ENCODE measurements around the gene ZBTB33. TPM values are rescaled to one million over a fixed set of nuclear protein-coding genes. Genes with fewer than 3 reads are reported as not detected.

ZBTB33 gene
- polyA plus RNA-seq, 1 experiment = 9.0 TPM

GRCh38 chrX:120213438-120214265 is 37.0 kb upstream of the ZBTB33 start:
- peak; percentile 2 for DNase-seq (ENCODE audit: low read depth, low spot score)
- TF ChIP-seq, protein P1, sequence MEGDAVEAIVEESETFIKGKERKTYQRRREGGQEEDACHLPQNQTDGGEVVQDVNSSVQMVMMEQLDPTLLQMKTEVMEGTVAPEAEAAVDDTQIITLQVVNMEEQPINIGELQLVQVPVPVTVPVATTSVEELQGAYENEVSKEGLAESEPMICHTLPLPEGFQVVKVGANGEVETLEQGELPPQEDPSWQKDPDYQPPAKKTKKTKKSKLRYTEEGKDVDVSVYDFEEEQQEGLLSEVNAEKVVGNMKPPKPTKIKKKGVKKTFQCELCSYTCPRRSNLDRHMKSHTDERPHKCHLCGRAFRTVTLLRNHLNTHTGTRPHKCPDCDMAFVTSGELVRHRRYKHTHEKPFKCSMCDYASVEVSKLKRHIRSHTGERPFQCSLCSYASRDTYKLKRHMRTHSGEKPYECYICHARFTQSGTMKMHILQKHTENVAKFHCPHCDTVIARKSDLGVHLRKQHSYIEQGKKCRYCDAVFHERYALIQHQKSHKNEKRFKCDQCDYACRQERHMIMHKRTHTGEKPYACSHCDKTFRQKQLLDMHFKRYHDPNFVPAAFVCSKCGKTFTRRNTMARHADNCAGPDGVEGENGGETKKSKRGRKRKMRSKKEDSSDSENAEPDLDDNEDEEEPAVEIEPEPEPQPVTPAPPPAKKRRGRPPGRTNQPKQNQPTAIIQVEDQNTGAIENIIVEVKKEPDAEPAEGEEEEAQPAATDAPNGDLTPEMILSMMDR (IDR thresholded peaks at IDR 0.05; ENCODE audit: low read depth, low read length) = peak; percentile 79
- Histone ChIP-seq H3K27ac (ENCODE audit: low read depth, low read length) (no peak overlapping the region), H3K4me3 (ENCODE audit: low read depth, low read length) (no peak overlapping the region), H3K9me3 (ENCODE audit: control insufficient read depth, insufficient read depth, low read length) (no peaks in the 10 kb centered on the region), H3K27me3 (ENCODE audit: control insufficient read depth, insufficient read depth, low read length) (no peaks in the 10 kb centered on the region)
- CTCF ChIA-PET = interaction anchor here (0.6 to 2.9 kb wide), 21 partner anchors 9 to 300 kb away, joined by 3 to 19 read pairs (median 4); partner anchors contain the start of gene ZBTB33
- POLR2A ChIA-PET = no interaction called here

GRCh38 chrX:120223374-120223773 is 27.2 kb upstream of the ZBTB33 start:
- Histone ChIP-seq H3K4me3 (ENCODE audit: low read depth, low read length) (no peak overlapping the region), H3K27ac (ENCODE audit: low read depth, low read length) (no peak overlapping the region), H3K27me3 (ENCODE audit: control insufficient read depth, insufficient read depth, low read length) (no peaks in the 10 kb centered on the region), H3K9me3 (ENCODE audit: control insufficient read depth, insufficient read depth, low read length) (no peaks in the 10 kb centered on the region)
- POLR2A ChIA-PET = no interaction called here
- no peak for DNase-seq (ENCODE audit: low read depth, low spot score)
- CTCF ChIA-PET = no interaction called here
- TF ChIP-seq, protein P1 (IDR thresholded peaks at IDR 0.05; ENCODE audit: low read depth, low read length) = no peak

- ChIA-PET CTCF (no interaction called here), POLR2A (no interaction called here)
- H3K27me3 ChIP-seq (ENCODE audit: control insufficient read depth, insufficient read depth, low read length) = no peaks in the 10 kb centered on the region
- H3K27ac ChIP-seq (ENCODE audit: low read depth, low read length) = no peak overlapping the region
- TF ChIP-seq, protein P1 (IDR thresholded peaks at IDR 0.05; ENCODE audit: low read depth, low read length) = no peak
- H3K4me3 ChIP-seq (ENCODE audit: low read depth, low read length) = no peak overlapping the region
- no peaks in the 10 kb centered on the region for H3K9me3 ChIP-seq (ENCODE audit: control insufficient read depth, insufficient read depth, low read length)
- no peak for DNase-seq (ENCODE audit: low read depth, low spot score)
Measured at GRCh38 chrX:120224388-120224787, 26.2 kb upstream of the ZBTB33 start.

- no peaks in the 10 kb centered on the region for H3K27me3 ChIP-seq (ENCODE audit: control insufficient read depth, insufficient read depth, low read length)
- H3K9me3 ChIP-seq (ENCODE audit: control insufficient read depth, insufficient read depth, low read length) = no peaks in the 10 kb centered on the region
- POLR2A ChIA-PET = no interaction called here
- CTCF ChIA-PET = interaction anchor here (3.5 kb wide), 1 partner anchor 15 kb away, joined by 19 read pairs; no protein-coding TSS in a partner anchor
- TF ChIP-seq, protein P1 (IDR thresholded peaks at IDR 0.05; ENCODE audit: low read depth, low read length) = no peak
- DNase-seq (ENCODE audit: low read depth, low spot score) = no peak
- no peak overlapping the region for H3K4me3 ChIP-seq (ENCODE audit: low read depth, low read length)
- no peak overlapping the region for H3K27ac ChIP-seq (ENCODE audit: low read depth, low read length)
Measured at GRCh38 chrX:120228187-120228908, 22.3 kb upstream of the ZBTB33 start.

DNA sequence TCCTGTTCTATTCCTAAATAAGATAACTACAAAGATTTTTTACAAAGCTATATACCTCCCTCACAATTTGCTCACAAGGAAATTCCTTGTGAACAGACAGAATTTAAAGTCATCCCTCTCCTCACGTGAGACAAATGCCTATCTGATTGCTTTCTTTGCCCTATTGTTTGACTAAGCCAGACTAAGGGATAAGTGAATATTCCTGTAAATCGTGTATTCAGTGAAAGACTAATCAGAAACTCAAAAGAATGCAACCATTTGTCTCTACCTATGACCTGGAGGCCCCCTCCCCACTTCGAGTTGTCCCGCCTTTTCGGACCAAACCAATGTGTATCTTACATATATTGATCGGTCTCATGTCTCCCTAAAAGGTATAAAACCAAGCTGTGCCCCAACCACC is 15.3 kb upstream of the ZBTB33 start:
- Histone ChIP-seq H3K27me3 (ENCODE audit: control insufficient read depth, insufficient read depth, low read length) (no peaks in the 10 kb centered on the region), H3K27ac (ENCODE audit: low read depth, low read length) (no peak overlapping the region), H3K4me3 (ENCODE audit: low read depth, low read length) (no peak overlapping the region), H3K9me3 (ENCODE audit: control insufficient read depth, insufficient read depth, low read length) (no peaks in the 10 kb centered on the region)
- ChIA-PET CTCF (no interaction called here), POLR2A (no interaction called here)
- no peak for DNase-seq (ENCODE audit: low read depth, low spot score)
- TF ChIP-seq, protein P1 (IDR thresholded peaks at IDR 0.05; ENCODE audit: low read depth, low read length) = no peak

Measured in AG04450 (cell line).